Panc1 (cell line): ENCODE data around the gene DDAH1. TPM values are rescaled to one million over a fixed set of nuclear protein-coding genes. Genes with fewer than 3 reads are reported as not detected.

ENCODE experiments used
- ATAC-seq: fragments of 200-7000 bp; cut with Tn5 transposase; 2 replicates; pipeline ENCODE4 v1.9.1; 2020; ENCODE audit warnings: mild to moderate bottlenecking, moderate library complexity
- BruUV-seq: library from RNA; stranded (reverse); fragments of 400-500 nt; replicated peaks from 2 replicates; lab custom pipeline; 2021; lab: Mats Ljungman, UMichigan
- CTCF ChIA-PET: fragments of 300-600 bp; sonication (Branson Sonifier 250); formaldehyde crosslinking; loops from one replicate; lab custom pipeline; 2022; ENCODE audit warnings: antibody characterized with exemption; lab: Charles Lee
- POLR2A ChIA-PET: fragments of 300-600 bp; sonication (Branson Sonifier 250); formaldehyde crosslinking; loops from one replicate; lab custom pipeline; 2022; ENCODE audit warnings: antibody characterized with exemption; lab: Charles Lee
- DNase-seq: peaks from one replicate; pipeline ENCODE4 v3.0.0-alpha.2; 2010; ENCODE audit warnings: low read depth, low spot score
- H3K27ac ChIP-seq: 2 replicates; pipeline ENCODE4 v1.5.1; 2011; ENCODE audit warnings: mild to moderate bottlenecking, low read length, inconsistent platforms
- H3K27me3 ChIP-seq: fragments of 200-500 bp; sonication (Bioruptor generic); 2 replicates; pipeline ENCODE4 v1.6.0; 2014; ENCODE audit warnings: low read length, inconsistent platforms; ENCODE audit not compliant: control insufficient read depth, insufficient read depth
- H3K36me3 ChIP-seq: fragments of 200-500 bp; sonication (Bioruptor generic); 2 replicates; pipeline ENCODE4 v1.5.1; 2014; ENCODE audit warnings: inconsistent platforms, mild to moderate bottlenecking, low read length, moderate library complexity; ENCODE audit not compliant: control insufficient read depth, insufficient read depth
- H3K4me1 ChIP-seq: 2 replicates; pipeline ENCODE4 v1.5.1; 2011; ENCODE audit warnings: inconsistent platforms, mild to moderate bottlenecking, low read length, moderate library complexity; ENCODE audit not compliant: control insufficient read depth, insufficient read depth
- H3K4me3 ChIP-seq, 2 experiments: 2 replicates each; pipeline ENCODE4 v1.5.1; 2011 to 2012; ENCODE audit warnings: low read depth in 2 of 2, low read length in 2 of 2, mild to moderate bottlenecking in 2 of 2, inconsistent platforms in 1 of 2, moderate library complexity in 1 of 2
- H3K9me3 ChIP-seq: fragments of 200-500 bp; sonication (Bioruptor generic); 2 replicates; pipeline ENCODE4 v1.5.1; 2014; ENCODE audit warnings: low read depth, mild to moderate bottlenecking, inconsistent platforms, low read length, moderate library complexity; ENCODE audit not compliant: control insufficient read depth, insufficient read depth
- CTCF ChIP-seq: fragments of 450-650 bp; IDR thresholded peaks from 2 replicates; pipeline ENCODE4 v1.5.1; 2017; ENCODE audit warnings: mild to moderate bottlenecking
- POLR2AphosphoS5 ChIP-seq: IDR thresholded peaks from 2 replicates; pipeline ENCODE4 v1.6.1; 2012; ENCODE audit warnings: mild to moderate bottlenecking, low read depth, low read length, moderate library complexity
- REST ChIP-seq, 2 experiments: IDR thresholded peaks; 2 replicates each; pipeline ENCODE4 v1.6.1; 2011 to 2012; ENCODE audit warnings: low read depth in 2 of 2, control low read depth in 1 of 2, low read length in 1 of 2, mild to moderate bottlenecking in 1 of 2, moderate library complexity in 1 of 2; ENCODE audit not compliant: insufficient read depth in 1 of 2
- SIN3A ChIP-seq: IDR thresholded peaks from 2 replicates; pipeline ENCODE4 v1.6.1; 2012; ENCODE audit warnings: low read depth, mild to moderate bottlenecking, low read length, moderate library complexity, borderline replicate concordance; ENCODE audit not compliant: insufficient read depth
- TCF7L2 ChIP-seq: IDR thresholded peaks from 2 replicates; pipeline ENCODE4 v1.6.1; 2011; ENCODE audit warnings: mild to moderate bottlenecking, low read depth, low read length, inconsistent platforms
- in situ Hi-C: cut with HindIII; loops from 2 replicates; pipeline ENCODE4 v1.10.0; 2016; ENCODE audit warnings: low sequenced_read_pairs, low pct_unique_long_range_greater_than_20kb
- intact Hi-C: fragments of 100-400 bp; cut with micrococcal nuclease; formaldehyde crosslinking; loops from one replicate; pipeline ENCODE4 v1.10.0; 2022; ENCODE audit not compliant: unreplicated experiment
- total RNA-seq: library from RNA; stranded (reverse); gene quantifications from one replicate; pipeline ENCODE4 v1.2.1, GENCODE V29; 2021; ENCODE audit not compliant: unreplicated experiment

DDAH1 gene
- total RNA-seq, 1 experiment from 2014 or later: 85.4 TPM

- ChIA-PET POLR2A (no interaction called here), CTCF (no interaction called here)
- Histone ChIP-seq H3K27me3 (no peaks in the 10 kb centered on the region), H3K36me3 (no peaks in the 10 kb centered on the region), H3K4me1 (peaks cover 15% of the 10 kb centered on the region), H3K27ac (no peak overlapping the region), H3K4me3 (no peak overlapping the region), H3K9me3 (no peaks in the 10 kb centered on the region)
- no peak for DNase-seq
- no TSS peak for BruUV-seq
- TF ChIP-seq POLR2AphosphoS5: no peak
- no peak for TF ChIP-seq REST (IDR thresholded peaks at IDR 0.05; ENCODE audit: insufficient read depth in 1 of 2, low read depth in 2 of 2, low read length in 1 of 2)
- no peak for TF ChIP-seq CTCF
- TF ChIP-seq TCF7L2: no peak
- no peak for TF ChIP-seq SIN3A
- intact Hi-C loops (no loop called here), in situ Hi-C loops (no loop called here)
- no peak for ATAC-seq
Measured at GRCh38 chr1:85421179-85421578, 43.8 kb downstream of the DDAH1 start.

GRCh38 chr1:85420199-85420598, 44.8 kb downstream of the DDAH1 start:
- DNase-seq (no peak), ATAC-seq (peak; percentile 28)
- in situ Hi-C loops (no loop called here), intact Hi-C loops (no loop called here)
- Histone ChIP-seq H3K27me3 (no peaks in the 10 kb centered on the region), H3K27ac (no peak overlapping the region), H3K4me3 (no peak overlapping the region), H3K4me1 (peaks cover 13% of the 10 kb centered on the region), H3K9me3 (no peaks in the 10 kb centered on the region), H3K36me3 (no peaks in the 10 kb centered on the region)
- BruUV-seq: no TSS peak
- ChIA-PET POLR2A (interaction anchor here (0.6 kb wide), 1 partner anchor 1294 kb away, joined by 3 read pairs; no protein-coding TSS in a partner anchor), CTCF (no interaction called here)
- no peak for TF ChIP-seq CTCF
- no peak for TF ChIP-seq POLR2AphosphoS5
- no peak for TF ChIP-seq SIN3A
- no peak for TF ChIP-seq REST (IDR thresholded peaks at IDR 0.05; ENCODE audit: insufficient read depth in 1 of 2, low read depth in 2 of 2, low read length in 1 of 2)
- no peak for TF ChIP-seq TCF7L2
